RKO (cell line): ENCODE measurements around the gene KIF25.

Experiments
- DNase-seq: peaks from one replicate; pipeline ENCODE4 v3.0.0-alpha.2; 2016; ENCODE audit warnings: low spot score

The KIF25 gene

DNA sequence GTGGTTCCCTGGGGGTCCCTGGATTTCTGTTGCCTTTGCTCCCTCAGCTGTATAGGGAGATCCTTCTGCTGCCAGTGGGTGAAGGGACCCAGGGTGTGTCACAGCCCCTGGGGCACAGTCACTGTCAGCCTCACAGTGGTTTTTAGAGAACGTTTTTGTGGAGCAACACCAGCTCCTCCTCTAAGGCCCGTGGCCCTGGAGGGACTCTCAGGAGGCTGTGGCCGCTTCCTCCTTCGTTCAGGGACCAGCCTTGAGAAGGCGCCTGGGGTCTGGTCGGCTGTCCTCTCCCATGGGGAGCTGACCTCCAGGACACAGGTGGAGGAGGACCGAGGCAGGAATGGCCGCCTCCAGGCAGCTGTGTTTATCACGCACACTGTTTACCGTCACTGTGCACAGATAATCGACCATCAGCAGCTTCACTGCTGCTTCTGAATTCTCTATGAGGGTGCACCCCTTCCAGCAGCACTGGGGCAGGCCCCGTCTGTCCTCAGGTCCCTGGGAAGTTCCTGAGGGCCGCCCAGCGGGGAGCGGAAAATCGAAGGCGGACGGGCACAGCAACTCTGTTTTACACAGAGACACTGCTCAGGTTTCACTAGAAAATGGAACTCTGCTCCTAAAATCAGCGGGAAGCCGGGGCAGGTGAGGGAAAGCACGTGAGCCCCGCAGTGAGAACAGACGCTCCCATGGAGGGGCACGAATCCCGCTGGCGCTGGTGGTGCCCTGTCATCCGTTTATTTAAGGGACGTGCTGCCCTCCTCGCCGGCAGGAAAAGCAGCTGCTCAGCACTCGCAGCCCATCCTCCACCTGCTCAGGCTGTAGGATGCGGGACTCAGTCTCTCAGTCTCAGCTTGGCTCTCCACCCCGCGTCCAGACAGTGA lies 92.0 kb downstream of the KIF25 start:
- no peak for DNase-seq

DNA sequence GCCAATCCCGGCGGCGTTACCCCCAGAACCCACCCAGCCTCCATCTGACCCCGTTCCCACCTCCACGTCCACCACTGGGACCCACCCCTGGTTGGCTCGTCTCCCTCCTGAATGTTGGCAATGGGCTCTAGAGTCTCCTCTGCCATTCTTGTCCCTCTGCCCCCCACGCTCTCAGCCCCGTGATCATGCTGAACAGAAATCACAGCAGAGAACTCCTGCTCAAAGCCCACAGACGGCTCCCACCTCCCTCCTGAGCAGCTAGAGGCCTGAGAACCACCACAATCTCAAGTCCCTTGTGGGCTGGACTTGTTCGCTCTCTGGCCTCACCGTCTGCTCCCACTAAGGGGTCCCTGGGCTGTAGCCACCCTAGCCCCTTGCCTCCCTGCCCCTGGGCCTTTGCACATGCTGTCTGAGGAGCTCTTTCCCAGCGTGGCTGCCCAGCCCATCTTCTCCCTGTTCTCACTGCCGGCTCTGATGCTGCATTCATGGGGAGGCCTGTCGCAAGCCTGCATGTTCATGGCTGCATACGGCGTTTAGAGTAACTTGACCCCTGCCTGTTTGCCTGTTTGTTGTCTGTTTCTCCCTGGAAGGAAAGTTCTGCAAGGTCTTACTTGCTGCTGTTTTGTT lies 92.7 kb downstream of the KIF25 start:
- no peak for DNase-seq

DNA sequence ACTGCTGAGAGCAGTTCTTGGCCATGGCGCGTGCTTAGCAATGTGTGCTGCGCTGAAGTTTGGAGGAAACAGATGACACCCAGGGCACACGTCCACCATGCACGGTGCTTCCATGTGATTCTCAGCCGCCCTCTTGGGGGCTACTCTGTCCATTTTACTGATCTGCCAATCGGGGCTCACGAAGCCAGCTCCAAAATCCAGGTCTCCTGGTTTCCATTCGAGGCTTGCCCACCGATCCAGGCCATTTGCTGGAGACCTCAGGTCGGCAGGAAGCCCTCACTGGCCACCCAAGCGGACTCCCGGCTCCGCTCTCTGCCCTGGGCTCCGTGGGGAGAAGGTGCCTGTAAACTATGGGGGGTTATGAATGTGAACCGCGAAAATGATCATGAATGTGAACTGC lies 93.2 kb downstream of the KIF25 start:
- DNase-seq, result no peak

DNA sequence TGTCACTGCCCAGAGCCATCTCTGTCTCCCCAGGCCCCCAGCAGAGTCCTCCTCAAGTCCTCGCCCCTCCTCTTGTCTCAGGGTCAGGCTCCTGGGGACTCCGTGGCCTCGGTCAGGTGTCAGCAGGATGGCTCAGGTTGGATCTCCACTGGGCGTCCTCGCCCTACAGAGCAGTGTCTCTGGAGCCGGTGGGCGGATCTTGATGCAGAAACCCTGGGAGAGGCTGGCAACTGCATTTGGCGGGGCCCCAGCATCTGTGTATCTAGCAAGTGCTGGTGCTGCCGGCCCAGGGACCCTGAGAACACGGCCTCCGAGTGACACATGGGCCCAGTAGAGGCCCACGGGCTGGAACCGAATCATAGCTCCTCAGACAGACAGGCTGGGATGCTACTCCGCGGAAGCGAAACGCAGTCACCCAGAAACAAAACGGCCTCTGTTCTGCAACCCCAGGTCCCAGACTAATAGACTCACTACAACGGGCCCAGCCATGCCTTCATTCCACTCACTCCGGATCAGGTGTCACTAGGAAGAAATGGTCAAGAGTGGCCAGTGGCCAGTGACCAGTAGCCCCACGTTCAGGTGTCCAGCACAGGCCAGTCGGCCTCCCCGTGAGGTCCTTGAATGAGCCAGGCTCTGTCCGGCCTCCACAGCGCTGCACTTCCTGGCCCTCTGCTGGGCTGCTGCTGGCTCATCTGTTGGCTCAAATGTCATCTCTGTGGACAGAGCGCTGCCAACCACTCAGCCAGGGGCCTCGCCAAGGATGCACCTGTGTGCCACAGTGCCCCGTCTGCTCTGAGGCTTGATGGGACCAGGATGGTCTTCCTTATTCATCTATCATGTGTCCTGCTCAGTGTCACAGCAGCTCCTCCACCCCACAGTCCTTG lies 94.2 kb downstream of the KIF25 start:
- DNase-seq, result no peak

DNA sequence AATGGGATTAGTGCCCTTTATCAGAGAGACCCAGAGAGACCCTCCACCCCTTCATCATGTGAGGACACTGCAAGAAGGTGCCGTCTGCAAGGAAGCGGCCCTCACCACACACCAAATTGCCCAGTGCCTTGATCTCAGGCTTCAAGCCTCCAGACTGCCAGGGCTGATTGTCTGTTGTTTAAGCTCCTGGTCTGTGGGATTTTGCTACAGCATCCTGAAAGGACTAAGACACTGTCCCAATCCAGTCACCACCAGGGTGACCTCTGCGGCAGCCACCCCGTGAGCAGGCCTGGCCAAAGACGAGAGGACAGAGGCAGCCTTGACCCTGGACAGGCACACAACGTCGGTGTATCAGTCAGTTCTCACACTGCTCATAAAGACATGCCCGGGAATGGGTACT lies 95.1 kb downstream of the KIF25 start:
- no peak for DNase-seq

DNA sequence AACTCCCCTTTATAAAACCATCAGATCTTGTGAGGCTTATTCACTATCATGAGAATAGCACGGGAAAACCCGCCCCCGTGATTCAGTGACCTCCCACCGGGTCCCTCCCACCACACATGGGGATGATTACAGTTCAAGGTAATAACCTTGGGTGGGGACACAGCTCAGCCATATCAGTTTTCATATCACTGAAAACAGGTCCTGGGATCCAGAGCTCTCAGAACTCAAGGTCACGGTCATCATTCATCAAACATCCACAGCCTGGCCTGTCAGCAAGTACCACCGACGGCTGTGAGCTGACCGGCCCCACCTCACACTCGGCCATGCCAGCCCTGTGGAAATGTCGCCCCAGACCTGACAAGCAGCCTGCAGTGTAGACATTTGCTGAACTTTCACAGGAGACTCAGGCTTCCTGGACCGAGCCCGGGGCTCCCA lies 95.6 kb downstream of the KIF25 start:
- no peak for DNase-seq

DNA sequence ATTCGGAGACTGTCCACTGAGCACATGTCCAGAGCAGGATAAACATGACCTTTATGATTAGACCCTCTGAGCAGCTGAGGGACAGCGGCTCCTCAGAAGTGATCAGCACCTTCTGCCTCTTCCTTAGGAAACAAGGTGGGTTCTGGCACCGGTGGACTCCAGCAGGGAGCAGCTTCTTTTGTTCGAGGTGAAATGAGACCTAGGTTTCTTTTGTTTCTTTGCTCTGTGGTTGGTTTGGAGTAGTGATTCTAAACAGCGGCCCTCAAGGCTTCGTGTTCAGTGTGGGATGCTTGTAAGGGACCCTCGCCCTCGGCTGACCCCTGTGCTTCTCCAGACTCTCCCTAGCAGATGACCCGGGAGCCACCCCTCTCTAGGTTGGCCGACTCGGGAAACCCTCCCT lies 96.2 kb downstream of the KIF25 start:
- DNase-seq, result no peak
